ENCODE measurements around the gene TSPAN9. TPM values are rescaled to one million over a fixed set of nuclear protein-coding genes. Genes with fewer than 3 reads are reported as not detected.

The TSPAN9 gene
- total and polyA plus RNA-seq, 9 of the 15 experiments (the other 6 are each of a cell fraction or from before 2014, with no cell fraction given) = 0.23 to 2.1 (median 0.60) TPM; not detected in 2

GRCh38 chr12:3213768-3214167 lies 136.6 kb downstream of the TSPAN9 start (continued):
- TF ChIP-seq, protein P1, sequence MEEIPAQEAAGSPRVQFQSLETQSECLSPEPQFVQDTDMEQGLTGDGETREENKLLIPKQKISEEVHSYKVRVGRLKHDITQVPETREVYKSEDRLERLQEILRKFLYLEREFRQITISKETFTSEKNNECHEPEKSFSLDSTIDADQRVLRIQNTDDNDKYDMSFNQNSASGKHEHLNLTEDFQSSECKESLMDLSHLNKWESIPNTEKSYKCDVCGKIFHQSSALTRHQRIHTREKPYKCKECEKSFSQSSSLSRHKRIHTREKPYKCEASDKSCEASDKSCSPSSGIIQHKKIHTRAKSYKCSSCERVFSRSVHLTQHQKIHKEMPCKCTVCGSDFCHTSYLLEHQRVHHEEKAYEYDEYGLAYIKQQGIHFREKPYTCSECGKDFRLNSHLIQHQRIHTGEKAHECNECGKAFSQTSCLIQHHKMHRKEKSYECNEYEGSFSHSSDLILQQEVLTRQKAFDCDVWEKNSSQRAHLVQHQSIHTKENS (CRISPR knock-in tag; IDR thresholded peaks at IDR 0.05) = no peak
- no peak for TF ChIP-seq SP2 (IDR thresholded peaks at IDR 0.05; ENCODE audit: extremely low read depth, low read depth, low read length, poor library complexity, severe bottlenecking)
- no peak for TF ChIP-seq MEF2D (tag; conservative IDR thresholded peaks at IDR 0.05; ENCODE audit: low read depth)
- TF ChIP-seq TCF7L2 (IDR thresholded peaks at IDR 0.05; ENCODE audit: low read depth, low read length) = no peak
- TF ChIP-seq ZNF584 (CRISPR knock-in tag; IDR thresholded peaks at IDR 0.05; ENCODE audit: low read depth) = no peak

- Histone ChIP-seq H3K4me1 (replicated peaks in 1 of 2; ENCODE audit: control insufficient read depth in 2 of 2, insufficient read depth in 2 of 2, low read length in 2 of 2) (no peaks in the 10 kb centered on the region), H3K9me1 (ENCODE audit: control insufficient read depth, insufficient read depth, low read length) (no peaks in the 10 kb centered on the region), H3K9me3 (replicated peaks; ENCODE audit: control insufficient read depth, insufficient read depth, low read depth, low read length) (no peaks in the 10 kb centered on the region), H3K4me3 (no peak overlapping the region), H2AFZ (ENCODE audit: low read depth, low read length) (no peak overlapping the region), H3K27ac (ENCODE audit: extremely low read depth, low read depth, low read length) (no peak overlapping the region), H3K9ac (ENCODE audit: insufficient read depth in 1 of 2, low read depth in 2 of 2, low read length in 2 of 2) (no peak overlapping the region), H3K4me2 (ENCODE audit: insufficient read depth, low read length) (no peak overlapping the region), H3K79me2 (ENCODE audit: control insufficient read depth, insufficient read depth, low read length) (no peaks in the 10 kb centered on the region), H4K20me1 (replicated peaks; ENCODE audit: control insufficient read depth, insufficient read depth, low read length) (no peaks in the 10 kb centered on the region), H3K27me3 (ENCODE audit: control insufficient read depth in 2 of 2, insufficient read depth in 2 of 2, low read length in 2 of 2) (peaks cover 3 to 22% of the 10 kb centered on the region in 2 experiments; a peak in 3 of 5 replicates), H3K36me3 (ENCODE audit: control insufficient read depth, insufficient read depth, low read length) (no peaks in the 10 kb centered on the region)
- in situ Hi-C loops (cut with MboI) (no loop called here), intact Hi-C loops (cut with micrococcal nuclease) (no loop called here)
- FAIRE-seq = no peak
- 0% methylated on average over 16 of the region's 20 CpGs for WGBS (ENCODE audit: insufficient coverage, low coverage, missing lambda C conversion rate)
- no peak for TF ChIP-seq ASH1L (IDR thresholded peaks at IDR 0.05; ENCODE audit: borderline replicate concordance, low read depth, partially characterized antibody)
- TF ChIP-seq MIER1 (IDR thresholded peaks at IDR 0.05; ENCODE audit: low read depth) = no peak
- TF ChIP-seq, protein P2, sequence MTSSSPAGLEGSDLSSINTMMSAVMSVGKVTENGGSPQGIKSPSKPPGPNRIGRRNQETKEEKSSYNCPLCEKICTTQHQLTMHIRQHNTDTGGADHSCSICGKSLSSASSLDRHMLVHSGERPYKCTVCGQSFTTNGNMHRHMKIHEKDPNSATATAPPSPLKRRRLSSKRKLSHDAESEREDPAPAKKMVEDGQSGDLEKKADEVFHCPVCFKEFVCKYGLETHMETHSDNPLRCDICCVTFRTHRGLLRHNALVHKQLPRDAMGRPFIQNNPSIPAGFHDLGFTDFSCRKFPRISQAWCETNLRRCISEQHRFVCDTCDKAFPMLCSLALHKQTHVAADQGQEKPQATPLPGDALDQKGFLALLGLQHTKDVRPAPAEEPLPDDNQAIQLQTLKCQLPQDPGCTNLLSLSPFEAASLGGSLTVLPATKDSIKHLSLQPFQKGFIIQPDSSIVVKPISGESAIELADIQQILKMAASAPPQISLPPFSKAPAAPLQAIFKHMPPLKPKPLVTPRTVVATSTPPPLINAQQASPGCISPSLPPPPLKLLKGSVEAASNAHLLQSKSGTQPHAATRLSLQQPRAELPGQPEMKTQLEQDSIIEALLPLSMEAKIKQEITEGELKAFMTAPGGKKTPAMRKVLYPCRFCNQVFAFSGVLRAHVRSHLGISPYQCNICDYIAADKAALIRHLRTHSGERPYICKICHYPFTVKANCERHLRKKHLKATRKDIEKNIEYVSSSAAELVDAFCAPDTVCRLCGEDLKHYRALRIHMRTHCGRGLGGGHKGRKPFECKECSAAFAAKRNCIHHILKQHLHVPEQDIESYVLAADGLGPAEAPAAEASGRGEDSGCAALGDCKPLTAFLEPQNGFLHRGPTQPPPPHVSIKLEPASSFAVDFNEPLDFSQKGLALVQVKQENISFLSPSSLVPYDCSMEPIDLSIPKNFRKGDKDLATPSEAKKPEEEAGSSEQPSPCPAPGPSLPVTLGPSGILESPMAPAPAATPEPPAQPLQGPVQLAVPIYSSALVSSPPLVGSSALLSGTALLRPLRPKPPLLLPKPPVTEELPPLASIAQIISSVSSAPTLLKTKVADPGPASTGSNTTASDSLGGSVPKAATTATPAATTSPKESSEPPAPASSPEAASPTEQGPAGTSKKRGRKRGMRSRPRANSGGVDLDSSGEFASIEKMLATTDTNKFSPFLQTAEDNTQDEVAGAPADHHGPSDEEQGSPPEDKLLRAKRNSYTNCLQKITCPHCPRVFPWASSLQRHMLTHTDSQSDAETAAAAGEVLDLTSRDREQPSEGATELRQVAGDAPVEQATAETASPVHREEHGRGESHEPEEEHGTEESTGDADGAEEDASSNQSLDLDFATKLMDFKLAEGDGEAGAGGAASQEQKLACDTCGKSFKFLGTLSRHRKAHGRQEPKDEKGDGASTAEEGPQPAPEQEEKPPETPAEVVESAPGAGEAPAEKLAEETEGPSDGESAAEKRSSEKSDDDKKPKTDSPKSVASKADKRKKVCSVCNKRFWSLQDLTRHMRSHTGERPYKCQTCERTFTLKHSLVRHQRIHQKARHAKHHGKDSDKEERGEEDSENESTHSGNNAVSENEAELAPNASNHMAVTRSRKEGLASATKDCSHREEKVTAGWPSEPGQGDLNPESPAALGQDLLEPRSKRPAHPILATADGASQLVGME (CRISPR knock-in tag; IDR thresholded peaks at IDR 0.05) = no peak
- no peak for TF ChIP-seq HMG20B (CRISPR knock-in tag; IDR thresholded peaks at IDR 0.05)
- no peak for TF ChIP-seq ZNF174 (CRISPR knock-in tag; IDR thresholded peaks at IDR 0.05)
- no peak for TF ChIP-seq FOXK2 (conservative IDR thresholded peaks at IDR 0.05 in 1 of 2, IDR thresholded peaks at IDR 0.05 in 1 of 2; ENCODE audit: low read depth in 2 of 2)
- TF ChIP-seq ZNF282 (CRISPR knock-in tag; IDR thresholded peaks at IDR 0.05) = no peak
- TF ChIP-seq NRF1 (conservative IDR thresholded peaks at IDR 0.05 in 1 of 2, IDR thresholded peaks at IDR 0.05 in 1 of 2) = no peak
- ATAC-seq = 0 out of 3 replicates have a peak, but pooled peaks have one; percentile 26
- no TSS peak for BruUV-seq (replicated peaks)
- POLR2A ChIA-PET = interaction anchor here (0.6 to 1.3 kb wide), 3 partner anchors 8 to 11 kb away, joined by 3 to 4 read pairs (median 4); no protein-coding TSS in a partner anchor
- CTCF ChIA-PET (ENCODE audit: low intra/inter-chr PET ratio) = no interaction called here
- DNase-seq (ENCODE audit: extremely low read depth in 1 of 4, low spot score in 3 of 4) = peak in 2 of 4 experiments; percentile 15
Observed at GRCh38 chr12:3214526-3215365, 137.6 kb downstream of the TSPAN9 start.

Data from K562 (cell line).